IPS-15b (cell line): ENCODE data around the gene ARHGAP26.

Experiments used
- H3K27me3 ChIP-seq: one replicate; pipeline ENCODE4 v1.6.1; 2013; ENCODE audit warnings: low read length; ENCODE audit not compliant: control insufficient read depth, insufficient read depth
- H3K36me3 ChIP-seq: one replicate; pipeline ENCODE4 v1.6.1; 2013; ENCODE audit warnings: low read length; ENCODE audit not compliant: control insufficient read depth, insufficient read depth
- H3K4me1 ChIP-seq: one replicate; pipeline ENCODE4 v1.6.1; 2013; ENCODE audit warnings: mild to moderate bottlenecking, low read length; ENCODE audit not compliant: control insufficient read depth, insufficient read depth
- H3K4me3 ChIP-seq: one replicate; pipeline ENCODE4 v1.5.1; 2013; ENCODE audit warnings: low read depth, low read length
- H3K9ac ChIP-seq: one replicate; pipeline ENCODE4 v1.6.1; 2013; ENCODE audit warnings: low read depth, mild to moderate bottlenecking, low read length
- H3K9me3 ChIP-seq: one replicate; pipeline ENCODE4 v1.6.1; 2013; ENCODE audit warnings: mild to moderate bottlenecking, low read length; ENCODE audit not compliant: control insufficient read depth, insufficient read depth

ARHGAP26 gene

DNA sequence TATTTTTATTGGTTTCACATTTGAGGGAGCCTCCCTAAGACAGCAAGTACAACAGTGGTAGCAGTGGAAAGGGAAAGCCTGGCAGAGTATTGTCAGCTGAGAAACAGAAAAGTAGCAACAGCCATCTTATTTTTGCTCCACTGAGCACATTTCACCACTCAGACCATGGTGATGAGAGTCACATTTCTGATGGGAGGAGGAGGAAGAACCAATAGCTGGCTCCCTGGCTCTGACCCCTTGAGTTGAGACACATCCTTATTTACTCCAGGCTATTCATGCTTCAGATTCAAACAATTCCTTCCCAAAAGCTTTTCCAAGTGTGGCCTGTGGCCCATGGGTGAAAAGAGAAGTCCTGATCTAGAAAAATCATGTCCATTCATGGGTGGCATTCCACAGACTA lies 236.3 kb downstream of the ARHGAP26 start:
- peaks cover 6% of the 10 kb centered on the region for H3K4me1 ChIP-seq
- H3K9ac ChIP-seq = no peak overlapping the region

GRCh38 chr5:143008032-143008431 lies 237.9 kb downstream of the ARHGAP26 start:
- Histone ChIP-seq H3K27me3 (no peaks in the 10 kb centered on the region), H3K4me3 (no peak overlapping the region), H3K4me1 (no peaks in the 10 kb centered on the region), H3K36me3 (no peaks in the 10 kb centered on the region), H3K9me3 (no peaks in the 10 kb centered on the region), H3K9ac (no peak overlapping the region)

More for the DNA sequence above, 236.3 kb downstream of the ARHGAP26 start:
- no peak overlapping the region for H3K4me3 ChIP-seq
- H3K27me3 ChIP-seq = no peaks in the 10 kb centered on the region
- no peaks in the 10 kb centered on the region for H3K36me3 ChIP-seq
- no peaks in the 10 kb centered on the region for H3K9me3 ChIP-seq

GRCh38 chr5:143008809-143009521 lies 238.8 kb downstream of the ARHGAP26 start:
- Histone ChIP-seq H3K9me3 (no peaks in the 10 kb centered on the region), H3K27me3 (no peaks in the 10 kb centered on the region), H3K4me3 (no peak overlapping the region), H3K36me3 (no peaks in the 10 kb centered on the region), H3K9ac (no peak overlapping the region), H3K4me1 (no peaks in the 10 kb centered on the region)

- Histone ChIP-seq H3K36me3 (no peaks in the 10 kb centered on the region), H3K4me3 (no peak overlapping the region), H3K4me1 (peaks cover 9% of the 10 kb centered on the region), H3K27me3 (no peaks in the 10 kb centered on the region), H3K9ac (no peak overlapping the region), H3K9me3 (no peaks in the 10 kb centered on the region)
These were observed 240.2 kb downstream of the ARHGAP26 start for GRCh38 chr5:143010351-143010750.

- H3K4me1 ChIP-seq = peaks cover 10% of the 10 kb centered on the region
- no peaks in the 10 kb centered on the region for H3K9me3 ChIP-seq
- H3K36me3 ChIP-seq = no peaks in the 10 kb centered on the region
These were observed 241.4 kb downstream of the ARHGAP26 start for GRCh38 chr5:143011585-143011984.

DNA sequence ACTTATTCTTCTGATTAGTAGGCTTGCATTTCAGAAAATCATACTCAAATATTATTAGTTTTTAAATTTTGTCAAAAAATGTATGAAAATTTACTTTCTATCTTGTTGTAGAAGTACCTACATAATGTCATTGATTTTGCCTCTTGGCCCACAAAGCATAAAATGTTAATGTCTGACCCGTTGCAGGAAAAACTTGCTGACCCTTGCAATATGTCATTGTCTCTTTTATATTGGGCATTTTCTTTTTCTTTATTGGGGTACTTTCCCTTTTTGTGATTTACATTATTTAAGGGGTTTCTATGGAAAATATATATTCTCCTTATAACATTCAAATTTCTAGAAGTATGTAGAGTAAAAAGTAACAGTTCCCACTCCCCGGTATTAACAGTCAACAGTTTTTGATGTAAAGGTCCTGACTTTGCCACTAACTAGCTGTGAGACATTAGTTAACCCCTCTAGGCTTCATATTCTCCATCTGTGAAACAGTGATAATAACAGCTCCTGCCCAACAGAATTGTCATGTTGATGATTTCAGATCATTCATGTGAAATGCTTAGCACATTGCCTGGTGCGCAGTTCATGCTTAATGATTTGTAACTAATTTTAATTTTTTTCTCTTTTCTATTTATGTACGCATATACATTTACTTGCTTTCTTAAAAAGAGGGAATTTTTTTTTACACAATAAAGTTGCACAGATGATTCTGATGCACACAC lies 243.2 kb downstream of the ARHGAP26 start:
- H3K36me3 ChIP-seq = no peaks in the 10 kb centered on the region
- H3K27me3 ChIP-seq = no peaks in the 10 kb centered on the region
- H3K4me3 ChIP-seq = no peak overlapping the region
- peaks cover 13% of the 10 kb centered on the region for H3K4me1 ChIP-seq
- H3K9me3 ChIP-seq = no peaks in the 10 kb centered on the region
- no peak overlapping the region for H3K9ac ChIP-seq

More at GRCh38 chr5:143011585-143011984, 241.4 kb downstream of the ARHGAP26 start:
- H3K27me3 ChIP-seq = no peaks in the 10 kb centered on the region
- no peak overlapping the region for H3K9ac ChIP-seq
- H3K4me3 ChIP-seq = no peak overlapping the region

- Histone ChIP-seq H3K4me3 (no peak overlapping the region), H3K9me3 (no peaks in the 10 kb centered on the region), H3K36me3 (no peaks in the 10 kb centered on the region), H3K9ac (no peak overlapping the region), H3K4me1 (peaks cover 15% of the 10 kb centered on the region), H3K27me3 (no peaks in the 10 kb centered on the region)
These were observed 244.0 kb downstream of the ARHGAP26 start for GRCh38 chr5:143014017-143014651.

DNA sequence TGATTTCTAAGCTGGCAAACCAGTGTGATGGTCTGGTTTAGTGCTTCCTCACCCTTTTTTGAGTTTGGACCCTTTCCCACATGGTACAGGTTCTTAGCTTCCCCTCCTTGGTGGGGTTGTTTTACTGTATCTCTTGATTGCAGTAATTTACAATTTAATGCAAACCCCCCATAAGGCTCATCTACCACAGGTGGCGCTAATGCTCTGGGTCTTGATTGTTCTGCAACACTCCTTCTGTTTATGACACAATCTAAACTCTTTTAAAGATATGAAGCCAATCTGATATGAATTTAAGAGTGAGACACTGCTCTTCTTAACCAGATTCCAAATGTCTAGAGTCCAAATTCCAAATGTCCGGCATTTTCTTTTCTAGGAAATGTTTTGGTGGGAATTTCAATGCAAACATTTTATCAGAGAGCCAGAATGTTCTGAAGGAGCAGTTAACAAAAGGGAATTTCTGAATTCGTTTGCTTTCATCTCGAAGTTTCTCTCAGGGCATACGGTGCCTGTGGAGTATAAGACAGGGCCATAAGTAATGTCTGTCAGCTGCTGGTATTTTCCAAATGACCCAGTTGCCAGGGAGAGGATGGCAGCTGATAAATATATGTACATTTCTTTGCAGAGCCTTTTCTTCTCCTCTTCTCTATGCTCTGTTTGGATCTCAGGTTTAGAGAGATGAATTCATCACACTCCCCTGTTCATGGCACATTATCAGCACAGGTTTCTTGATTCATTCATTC lies 246.8 kb downstream of the ARHGAP26 start:
- no peaks in the 10 kb centered on the region for H3K27me3 ChIP-seq
- no peaks in the 10 kb centered on the region for H3K36me3 ChIP-seq
- H3K4me3 ChIP-seq = no peak overlapping the region
- no peak overlapping the region for H3K9ac ChIP-seq
- H3K9me3 ChIP-seq = no peaks in the 10 kb centered on the region
- peaks cover 23% of the 10 kb centered on the region for H3K4me1 ChIP-seq

GRCh38 chr5:143017541-143017940 lies 247.4 kb downstream of the ARHGAP26 start:
- Histone ChIP-seq H3K9me3 (no peaks in the 10 kb centered on the region), H3K9ac (no peak overlapping the region), H3K27me3 (no peaks in the 10 kb centered on the region), H3K4me3 (no peak overlapping the region), H3K4me1 (peaks cover 23% of the 10 kb centered on the region), H3K36me3 (no peaks in the 10 kb centered on the region)

DNA sequence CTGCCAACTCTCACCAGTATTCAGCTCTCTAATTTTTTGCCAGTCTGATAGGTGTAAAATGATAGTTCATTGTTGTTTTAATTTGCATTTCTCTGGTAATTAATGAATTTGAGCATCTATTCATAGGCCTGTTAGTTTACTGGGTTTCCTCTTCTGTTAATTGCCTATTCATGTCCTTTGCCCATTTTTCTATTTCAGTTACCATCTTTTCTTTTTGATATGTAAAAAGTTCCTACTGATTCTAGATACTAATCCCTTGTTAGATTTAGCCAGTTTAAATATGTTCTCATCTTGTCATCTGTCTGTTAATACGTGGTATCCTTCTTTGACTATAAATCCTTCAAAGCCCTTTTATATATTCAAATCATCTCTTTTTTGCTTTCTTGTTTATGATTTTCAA lies 247.8 kb downstream of the ARHGAP26 start:
- Histone ChIP-seq H3K4me1 (peaks cover 23% of the 10 kb centered on the region), H3K36me3 (no peaks in the 10 kb centered on the region), H3K9me3 (no peaks in the 10 kb centered on the region), H3K4me3 (no peak overlapping the region), H3K9ac (no peak overlapping the region), H3K27me3 (no peaks in the 10 kb centered on the region)

- Histone ChIP-seq H3K9ac (no peak overlapping the region), H3K27me3 (no peaks in the 10 kb centered on the region), H3K36me3 (no peaks in the 10 kb centered on the region), H3K4me1 (peaks cover 22% of the 10 kb centered on the region), H3K9me3 (no peaks in the 10 kb centered on the region), H3K4me3 (no peak overlapping the region)
These were observed 249.0 kb downstream of the ARHGAP26 start for GRCh38 chr5:143019157-143019556.
